Measurements from ENCODE around the gene GPC5. TPM values are rescaled to one million over a fixed set of nuclear protein-coding genes. Genes with fewer than 3 reads are reported as not detected.

Gene GPC5
- total RNA-seq, 1 experiment from 2014 or later, result not detected

DNA sequence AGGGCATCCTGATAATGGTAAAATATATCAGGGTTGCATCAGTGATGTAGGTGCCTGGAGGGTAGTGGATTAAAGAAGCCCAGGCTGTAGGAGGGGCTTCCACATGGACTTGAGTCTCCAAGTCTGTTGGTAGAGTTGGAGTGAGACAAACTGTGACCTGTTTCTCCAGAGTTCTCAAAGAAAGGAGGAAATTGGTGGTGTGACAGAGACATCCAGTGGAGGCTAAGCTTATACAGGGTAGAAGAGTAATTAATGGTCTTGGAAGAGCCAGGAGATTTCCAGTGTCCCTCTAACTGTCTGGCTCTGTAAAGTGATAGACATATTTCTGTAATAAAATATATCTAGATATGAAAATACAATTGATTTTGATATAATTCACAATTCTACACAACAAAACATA lies 61.1 kb downstream of the GPC5 start:
- CTCF ChIA-PET, result no interaction called here
- Mint-ChIP-seq H3K9me3 (ENCODE audit: low read depth, unreplicated experiment) (no peaks in the 10 kb centered on the region), H3K36me3 (ENCODE audit: insufficient read depth, unreplicated experiment) (no peaks in the 10 kb centered on the region), H3K27ac (ENCODE audit: unreplicated experiment) (no peak overlapping the region), H3K4me1 (ENCODE audit: low read depth, unreplicated experiment) (no peaks in the 10 kb centered on the region), H3K4me3 (ENCODE audit: low read depth, unreplicated experiment) (no peak overlapping the region), H3K27me3 (ENCODE audit: unreplicated experiment) (no peaks in the 10 kb centered on the region)
- no TSS peak for BruUV-seq (replicated peaks)
- intact Hi-C loops (cut with micrococcal nuclease; ENCODE audit: unreplicated experiment), result no loop called here
- TF ChIP-seq, protein P1, sequence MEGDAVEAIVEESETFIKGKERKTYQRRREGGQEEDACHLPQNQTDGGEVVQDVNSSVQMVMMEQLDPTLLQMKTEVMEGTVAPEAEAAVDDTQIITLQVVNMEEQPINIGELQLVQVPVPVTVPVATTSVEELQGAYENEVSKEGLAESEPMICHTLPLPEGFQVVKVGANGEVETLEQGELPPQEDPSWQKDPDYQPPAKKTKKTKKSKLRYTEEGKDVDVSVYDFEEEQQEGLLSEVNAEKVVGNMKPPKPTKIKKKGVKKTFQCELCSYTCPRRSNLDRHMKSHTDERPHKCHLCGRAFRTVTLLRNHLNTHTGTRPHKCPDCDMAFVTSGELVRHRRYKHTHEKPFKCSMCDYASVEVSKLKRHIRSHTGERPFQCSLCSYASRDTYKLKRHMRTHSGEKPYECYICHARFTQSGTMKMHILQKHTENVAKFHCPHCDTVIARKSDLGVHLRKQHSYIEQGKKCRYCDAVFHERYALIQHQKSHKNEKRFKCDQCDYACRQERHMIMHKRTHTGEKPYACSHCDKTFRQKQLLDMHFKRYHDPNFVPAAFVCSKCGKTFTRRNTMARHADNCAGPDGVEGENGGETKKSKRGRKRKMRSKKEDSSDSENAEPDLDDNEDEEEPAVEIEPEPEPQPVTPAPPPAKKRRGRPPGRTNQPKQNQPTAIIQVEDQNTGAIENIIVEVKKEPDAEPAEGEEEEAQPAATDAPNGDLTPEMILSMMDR (IDR thresholded peaks at IDR 0.05; ENCODE audit: unreplicated experiment), result no peak
- DNase-seq, result no peak

DNA sequence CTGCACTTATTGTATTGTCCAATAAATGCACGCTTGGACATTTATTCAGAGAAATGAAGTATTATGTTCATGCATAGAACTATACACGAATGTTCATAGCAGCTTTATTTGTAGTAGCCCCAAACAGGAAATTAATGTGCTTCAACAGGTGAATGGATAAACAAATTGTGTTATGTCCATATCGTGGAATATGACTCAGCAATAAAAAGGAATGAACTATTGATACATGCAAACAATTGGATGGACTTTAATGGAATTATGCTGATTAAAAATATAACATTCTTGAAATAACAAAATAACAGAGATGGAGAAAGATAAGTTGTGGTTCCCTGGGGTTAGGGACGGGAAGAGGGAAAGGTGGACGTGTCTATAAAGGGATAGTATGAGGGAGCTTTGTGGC lies 65.9 kb downstream of the GPC5 start:
- Mint-ChIP-seq H3K27me3 (ENCODE audit: unreplicated experiment) (no peaks in the 10 kb centered on the region), H3K4me1 (ENCODE audit: low read depth, unreplicated experiment) (no peaks in the 10 kb centered on the region), H3K9me3 (ENCODE audit: low read depth, unreplicated experiment) (peaks cover 2% of the 10 kb centered on the region), H3K4me3 (ENCODE audit: low read depth, unreplicated experiment) (no peak overlapping the region), H3K27ac (ENCODE audit: unreplicated experiment) (no peak overlapping the region), H3K36me3 (ENCODE audit: insufficient read depth, unreplicated experiment) (no peaks in the 10 kb centered on the region)
- BruUV-seq (replicated peaks), result no TSS peak
- TF ChIP-seq, protein P1 (IDR thresholded peaks at IDR 0.05; ENCODE audit: unreplicated experiment), result no peak
- DNase-seq, result no peak
- intact Hi-C loops (cut with micrococcal nuclease; ENCODE audit: unreplicated experiment), result no loop called here
- CTCF ChIA-PET, result interaction anchor here (0.7 kb wide), 1 partner anchor 90 kb away, joined by 3 read pairs; no protein-coding TSS in a partner anchor

DNA sequence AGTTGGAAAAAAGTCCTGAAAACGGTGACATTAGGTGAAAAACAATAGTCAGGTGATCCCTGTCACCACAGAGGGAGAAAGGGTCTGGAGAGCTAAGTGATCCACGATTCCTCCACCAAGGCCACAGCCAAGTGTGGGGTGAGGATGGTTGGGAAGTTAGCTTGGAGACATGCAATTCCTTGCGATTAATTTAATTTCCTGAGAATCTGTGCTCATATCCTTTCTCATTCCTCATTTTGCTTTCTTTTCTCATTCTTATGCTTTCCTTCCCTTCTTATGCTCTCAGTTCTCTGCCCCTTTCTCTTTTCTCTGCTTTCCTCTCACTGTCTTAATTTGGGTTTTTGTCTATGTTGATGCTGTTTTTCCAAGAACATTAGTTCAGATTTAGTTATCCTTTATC lies 68.8 kb downstream of the GPC5 start:
- CTCF ChIA-PET, result no interaction called here
- intact Hi-C loops (cut with micrococcal nuclease; ENCODE audit: unreplicated experiment), result no loop called here
- no peak overlapping the region for H3K4me3 Mint-ChIP-seq (ENCODE audit: low read depth, unreplicated experiment)
- BruUV-seq (replicated peaks), result no TSS peak
- no peak for DNase-seq
- TF ChIP-seq, protein P1 (IDR thresholded peaks at IDR 0.05; ENCODE audit: unreplicated experiment), result no peak
- H3K4me1 Mint-ChIP-seq (ENCODE audit: low read depth, unreplicated experiment), result no peaks in the 10 kb centered on the region
- H3K27ac Mint-ChIP-seq (ENCODE audit: unreplicated experiment), result no peak overlapping the region
- H3K9me3 Mint-ChIP-seq (ENCODE audit: low read depth, unreplicated experiment), result peaks cover 2% of the 10 kb centered on the region
- no peaks in the 10 kb centered on the region for H3K27me3 Mint-ChIP-seq (ENCODE audit: unreplicated experiment)
- no peaks in the 10 kb centered on the region for H3K36me3 Mint-ChIP-seq (ENCODE audit: insufficient read depth, unreplicated experiment)

DNA sequence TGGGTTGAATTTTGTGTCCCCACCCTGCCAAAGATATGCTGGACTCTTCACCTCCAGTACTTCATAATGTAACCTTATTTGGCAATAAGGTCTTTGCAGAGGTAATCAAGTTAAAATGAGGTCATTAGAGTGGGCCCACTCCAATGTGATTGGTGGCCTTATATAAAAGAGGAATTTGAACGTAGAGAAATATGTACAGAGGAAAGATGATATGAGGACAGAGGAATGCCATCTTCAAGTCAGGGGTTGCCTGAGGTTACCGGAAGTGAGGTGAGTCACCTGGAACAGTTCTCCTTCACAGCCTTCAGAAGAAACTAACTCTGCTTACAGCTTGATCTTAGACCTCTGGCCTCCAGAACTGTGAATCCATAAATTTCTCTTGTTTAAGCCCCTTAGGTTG lies 69.9 kb downstream of the GPC5 start:
- intact Hi-C loops (cut with micrococcal nuclease; ENCODE audit: unreplicated experiment), result no loop called here

More for the DNA sequence above, 69.9 kb downstream of the GPC5 start:
- no TSS peak for BruUV-seq (replicated peaks)
- Mint-ChIP-seq H3K36me3 (ENCODE audit: insufficient read depth, unreplicated experiment) (no peaks in the 10 kb centered on the region), H3K27ac (ENCODE audit: unreplicated experiment) (no peak overlapping the region), H3K27me3 (ENCODE audit: unreplicated experiment) (no peaks in the 10 kb centered on the region), H3K4me3 (ENCODE audit: low read depth, unreplicated experiment) (no peak overlapping the region), H3K9me3 (ENCODE audit: low read depth, unreplicated experiment) (peaks cover 2% of the 10 kb centered on the region), H3K4me1 (ENCODE audit: low read depth, unreplicated experiment) (no peaks in the 10 kb centered on the region)
- TF ChIP-seq, protein P1 (IDR thresholded peaks at IDR 0.05; ENCODE audit: unreplicated experiment), result no peak
- CTCF ChIA-PET, result no interaction called here
- DNase-seq, result no peak
